ENCODE measurements around the gene EIF3J. TPM values are rescaled to one million over a fixed set of nuclear protein-coding genes. Genes with fewer than 3 reads are reported as not detected.
"Not testable (repeated sequence)": the region's sequence is repeated elsewhere in the genome, so short reads cannot be mapped to it uniquely, and the experiment has no call there.

Gene EIF3J
- total and polyA plus RNA-seq, 2 experiments from 2014 or later: 25.2 to 35.9 TPM

DNA sequence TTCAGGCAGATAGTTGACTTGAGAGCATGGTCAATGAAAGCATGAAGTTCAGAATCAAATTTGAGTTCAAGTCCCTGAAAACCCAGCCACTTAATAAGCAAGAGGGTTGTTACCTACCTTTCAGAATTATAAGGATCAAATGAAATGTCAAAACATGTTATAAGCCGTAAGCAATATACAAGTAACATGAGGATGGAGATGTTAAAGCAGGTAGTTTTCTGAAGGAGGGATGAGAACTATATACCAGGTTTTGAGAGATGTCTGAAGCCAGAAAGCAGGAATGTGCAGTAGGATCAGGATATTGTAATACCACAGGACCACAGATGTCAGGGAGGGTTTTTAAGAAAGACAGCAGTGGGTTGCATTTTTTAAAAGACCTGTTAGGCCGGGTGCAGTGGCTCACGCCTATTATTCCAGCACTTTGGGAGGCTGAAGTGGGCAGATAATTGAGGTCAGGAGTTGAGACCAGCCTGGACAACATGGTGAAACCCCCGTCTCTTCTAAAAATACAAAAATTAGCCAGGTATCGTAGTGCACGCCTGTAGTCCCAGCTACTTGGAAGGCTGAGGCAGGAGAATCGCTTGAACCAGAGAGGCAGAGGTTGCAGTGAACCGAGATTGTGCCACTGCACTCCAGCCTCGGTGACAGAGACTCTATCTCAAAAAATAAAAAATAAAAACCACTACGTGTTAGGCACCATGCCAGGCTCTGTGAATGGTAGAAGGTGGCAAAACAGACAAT is 6.9 kb upstream of the EIF3J start:
- no peaks in the 10 kb centered on the region for H3K27me3 ChIP-seq (replicated peaks; ENCODE audit: insufficient read depth)
- DNase-seq: no peak
- H3K4me2 ChIP-seq (ENCODE audit: unreplicated experiment): no peak overlapping the region
- peaks cover 6% of the 10 kb centered on the region for H3K79me2 ChIP-seq (ENCODE audit: insufficient read depth)
- H3K4me1 ChIP-seq (ENCODE audit: insufficient read depth): peaks cover 2% of the 10 kb centered on the region; the same call in 1 of the 2 replicates
- no peak overlapping the region for H3K27ac ChIP-seq
- no peak overlapping the region for H3K4me3 ChIP-seq
- H2AFZ ChIP-seq: no peak overlapping the region
- TF ChIP-seq EZH2 (IDR thresholded peaks at IDR 0.05; ENCODE audit: insufficient read depth, poor library complexity, severe bottlenecking): no peak
- TF ChIP-seq EZH2phosphoT487 (IDR thresholded peaks at IDR 0.05; ENCODE audit: insufficient read depth, low read depth): no peak
- peaks cover 6% of the 10 kb centered on the region; the same call in 1 of the 2 replicates for H3F3A ChIP-seq (ENCODE audit: insufficient read depth)
- no peaks in the 10 kb centered on the region for H3K9me2 ChIP-seq (ENCODE audit: insufficient read depth)
- in situ Hi-C loops (cut with MboI): no loop called here
- WGBS, 2 experiments (ENCODE audit: low coverage in 1 of 2, low lambda C conversion rate in 2 of 2, missing lambda C conversion rate in 2 of 2): 79 to 80% methylated on average over 10 of the region's 10 CpGs
- no peaks in the 10 kb centered on the region for H3K9me3 ChIP-seq (ENCODE audit: low read depth)
- H3K36me3 ChIP-seq (ENCODE audit: low read depth): peaks cover 9% of the 10 kb centered on the region; the same call in 1 of the 2 replicates
- H4K20me1 ChIP-seq (ENCODE audit: insufficient read depth): no peaks in the 10 kb centered on the region
- no peak overlapping the region for H3K9ac ChIP-seq

DNA sequence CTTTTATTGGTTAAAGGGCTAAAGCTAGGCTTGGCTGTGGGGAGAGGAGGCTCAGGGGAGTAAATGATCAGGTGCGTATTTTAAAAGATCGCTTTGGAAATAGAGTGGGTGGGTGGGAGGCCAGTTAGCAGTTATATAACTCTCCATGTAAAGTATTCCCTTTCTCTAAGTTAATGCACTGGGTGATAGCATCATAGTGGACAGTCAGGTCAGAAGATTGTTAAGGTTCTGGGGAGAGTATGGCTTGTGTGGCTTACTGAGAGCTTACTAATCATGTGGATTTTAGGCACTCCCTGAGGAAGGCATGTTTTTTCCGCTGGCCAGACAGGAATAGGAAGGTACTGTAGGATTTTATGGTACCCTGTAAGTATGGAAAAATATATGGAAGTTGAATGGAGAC is 6.3 kb upstream of the EIF3J start:
- Histone ChIP-seq H4K20me1 (ENCODE audit: insufficient read depth) (no peaks in the 10 kb centered on the region), H3K79me2 (ENCODE audit: insufficient read depth) (peaks cover 13% of the 10 kb centered on the region), H3K27me3 (replicated peaks; ENCODE audit: insufficient read depth) (no peaks in the 10 kb centered on the region), H3K27ac (no peak overlapping the region), H3K9ac (no peak overlapping the region), H3K4me3 (no peak overlapping the region), H3K36me3 (ENCODE audit: low read depth) (peaks cover 4% of the 10 kb centered on the region; the same call in 1 of the 2 replicates), H2AFZ (no peak overlapping the region), H3K9me3 (ENCODE audit: low read depth) (no peaks in the 10 kb centered on the region), H3K9me2 (ENCODE audit: insufficient read depth) (no peaks in the 10 kb centered on the region), H3K4me1 (ENCODE audit: insufficient read depth) (peaks cover 8% of the 10 kb centered on the region), H3F3A (ENCODE audit: insufficient read depth) (peaks cover 6% of the 10 kb centered on the region; the same call in 1 of the 2 replicates), H3K4me2 (ENCODE audit: unreplicated experiment) (no peak overlapping the region)
- in situ Hi-C loops (cut with MboI): no loop called here
- no peak for DNase-seq
- TF ChIP-seq EZH2phosphoT487 (IDR thresholded peaks at IDR 0.05; ENCODE audit: insufficient read depth, low read depth) (no peak), EZH2 (IDR thresholded peaks at IDR 0.05; ENCODE audit: insufficient read depth, poor library complexity, severe bottlenecking) (no peak)
- WGBS, 2 experiments (ENCODE audit: low coverage in 1 of 2, low lambda C conversion rate in 2 of 2, missing lambda C conversion rate in 2 of 2): 89 to 92% methylated on average over 3 of the region's 3 CpGs

DNA sequence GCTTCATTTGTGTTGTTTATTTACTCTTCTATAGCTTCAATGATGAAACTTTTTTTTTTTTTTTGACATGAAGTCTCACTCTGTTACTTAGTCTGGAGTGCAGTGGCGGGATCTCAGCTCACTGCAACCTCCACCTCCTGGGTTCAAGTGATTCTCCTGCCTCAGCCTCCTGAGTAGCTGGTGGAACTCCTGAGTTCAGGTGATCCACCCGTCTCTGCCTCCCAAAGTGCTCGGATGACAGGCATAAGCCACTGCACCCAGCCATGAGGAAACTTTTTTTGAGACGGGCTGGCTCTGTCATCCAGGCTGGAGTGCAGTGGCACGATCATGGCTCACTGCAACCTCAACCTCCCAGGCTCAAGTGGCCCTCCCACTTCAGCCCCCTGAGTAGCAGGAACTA is 4.7 kb upstream of the EIF3J start:
- Histone ChIP-seq H3F3A (ENCODE audit: insufficient read depth) (peaks cover 11% of the 10 kb centered on the region), H3K79me2 (ENCODE audit: insufficient read depth) (peaks cover 19% of the 10 kb centered on the region), H3K4me1 (ENCODE audit: insufficient read depth) (peaks cover 11% of the 10 kb centered on the region)
- H3K4me3 ChIP-seq; H3K4me2 ChIP-seq (ENCODE audit: unreplicated experiment); DNase-seq; H3K9me3 ChIP-seq (ENCODE audit: low read depth); in situ Hi-C loops (cut with MboI); H3K9ac ChIP-seq; H3K27ac ChIP-seq; H2AFZ ChIP-seq; H3K36me3 ChIP-seq (ENCODE audit: low read depth); H3K9me2 ChIP-seq (ENCODE audit: insufficient read depth); H4K20me1 ChIP-seq (ENCODE audit: insufficient read depth); H3K27me3 ChIP-seq (replicated peaks; ENCODE audit: insufficient read depth): not testable (repeated sequence)
- 96 to 100% methylated on average over 5 of the region's 5 CpGs for WGBS, 2 experiments (ENCODE audit: low coverage in 1 of 2, low lambda C conversion rate in 2 of 2, missing lambda C conversion rate in 2 of 2)

DNA sequence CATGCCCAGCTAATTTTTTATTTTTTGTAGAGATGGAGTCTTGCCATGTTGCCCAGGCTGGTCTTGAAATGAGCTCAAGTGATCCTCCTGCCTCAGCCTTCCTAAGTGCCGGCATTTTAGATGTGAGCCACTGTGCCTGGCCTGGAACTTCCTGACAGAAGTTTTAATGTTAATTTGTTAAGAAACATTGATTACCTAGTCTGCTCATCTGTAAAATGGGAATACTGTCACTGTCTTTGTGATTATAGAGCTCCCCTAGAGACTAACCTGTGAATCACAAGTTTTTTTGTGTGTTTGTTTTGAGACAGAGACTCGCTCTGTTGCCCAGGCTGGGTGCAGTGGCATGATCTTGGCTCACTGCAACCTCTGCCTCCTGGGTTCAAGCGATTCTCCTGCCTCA is 4.3 kb upstream of the EIF3J start:
- Histone ChIP-seq H3K9me3 (ENCODE audit: low read depth) (no peaks in the 10 kb centered on the region), H2AFZ (no peak overlapping the region), H3K27me3 (replicated peaks; ENCODE audit: insufficient read depth) (no peaks in the 10 kb centered on the region), H3K4me2 (ENCODE audit: unreplicated experiment) (no peak overlapping the region), H3K9me2 (ENCODE audit: insufficient read depth) (no peaks in the 10 kb centered on the region), H4K20me1 (ENCODE audit: insufficient read depth) (no peaks in the 10 kb centered on the region), H3K79me2 (ENCODE audit: insufficient read depth) (peaks cover 23% of the 10 kb centered on the region), H3K4me3 (no peak overlapping the region), H3K36me3 (ENCODE audit: low read depth) (no peaks in the 10 kb centered on the region; the same call in 1 of the 2 replicates), H3K4me1 (ENCODE audit: insufficient read depth) (peaks cover 11% of the 10 kb centered on the region), H3K27ac (no peak overlapping the region), H3K9ac (no peak overlapping the region), H3F3A (ENCODE audit: insufficient read depth) (peaks cover 11% of the 10 kb centered on the region)
- TF ChIP-seq EZH2phosphoT487 (IDR thresholded peaks at IDR 0.05; ENCODE audit: insufficient read depth, low read depth) (no peak), EZH2 (IDR thresholded peaks at IDR 0.05; ENCODE audit: insufficient read depth, poor library complexity, severe bottlenecking) (no peak)
- no peak for DNase-seq
- in situ Hi-C loops (cut with MboI): no loop called here
- 97 to 99% methylated on average over 3 of the region's 3 CpGs for WGBS, 2 experiments (ENCODE audit: low coverage in 1 of 2, low lambda C conversion rate in 2 of 2, missing lambda C conversion rate in 2 of 2)

Data from GM23248 (cell line).